GM23338 (cell line): Measurements from ENCODE around the gene GSN. TPM values are rescaled to one million over a fixed set of nuclear protein-coding genes. Genes with fewer than 3 reads are reported as not detected.

Experiments
- ATAC-seq: fragments of 200-7000 bp; cut with Tn5 transposase; 3 replicates; pipeline ENCODE4 v1.9.1; 2020
- DNase-seq: peaks from one replicate; pipeline ENCODE4 v3.0.0-alpha.2; 2015; ENCODE audit warnings: low spot score
- H2AFZ ChIP-seq: fragments of 200-600 bp; sonication (generic); 2 replicates; pipeline ENCODE4 v1.8.0; 2016; ENCODE audit warnings: antibody characterized with exemption, mild to moderate bottlenecking, moderate library complexity
- H3F3A ChIP-seq: fragments of 200-600 bp; sonication (generic); replicated peaks from 2 replicates; pipeline ENCODE4 v1.8.0; 2017; ENCODE audit warnings: antibody characterized with exemption, mixed run types, low read depth
- H3K27ac ChIP-seq: fragments of 200-600 bp; sonication (generic); 2 replicates; pipeline ENCODE4 v1.6.1; 2016; ENCODE audit warnings: low read depth
- H3K27me3 ChIP-seq: fragments of 200-600 bp; sonication (generic); 2 replicates; pipeline ENCODE4 v1.8.0; 2016; ENCODE audit warnings: mild to moderate bottlenecking, mixed run types, moderate library complexity; ENCODE audit not compliant: insufficient read depth
- H3K36me3 ChIP-seq: fragments of 200-600 bp; sonication (generic); 2 replicates; pipeline ENCODE4 v1.8.0; 2016; ENCODE audit warnings: mild to moderate bottlenecking; ENCODE audit not compliant: insufficient read depth
- H3K4me1 ChIP-seq: fragments of 200-600 bp; sonication (generic); 2 replicates; pipeline ENCODE4 v1.8.0; 2016; ENCODE audit warnings: mild to moderate bottlenecking, moderate library complexity; ENCODE audit not compliant: insufficient read depth
- H3K4me2 ChIP-seq: fragments of 200-600 bp; sonication (generic); 2 replicates; pipeline ENCODE4 v1.7.1; 2017; ENCODE audit warnings: mixed run types
- H3K4me3 ChIP-seq: fragments of 200-600 bp; sonication (generic); 2 replicates; pipeline ENCODE4 v1.6.1; 2016; ENCODE audit warnings: mixed run types
- H3K79me2 ChIP-seq: fragments of 200-600 bp; sonication (generic); replicated peaks from 2 replicates; pipeline ENCODE4 v1.8.0; 2017; ENCODE audit warnings: mild to moderate bottlenecking; ENCODE audit not compliant: insufficient read depth
- H3K9me2 ChIP-seq: fragments of 200-600 bp; sonication (generic); 2 replicates; pipeline ENCODE4 v1.8.0; 2017; ENCODE audit not compliant: insufficient read depth
- H4K20me1 ChIP-seq: fragments of 200-600 bp; sonication (generic); replicated peaks from 2 replicates; pipeline ENCODE4 v1.8.0; 2017; ENCODE audit warnings: mild to moderate bottlenecking; ENCODE audit not compliant: insufficient read depth
- H3K27ac Mint-ChIP-seq: 2 replicates; pipeline ENCODE4 v1.8.0; 2020; ENCODE audit warnings: inconsistent platforms, mild to moderate bottlenecking, moderate library complexity, mixed read lengths
- H3K27me3 Mint-ChIP-seq: 3 replicates; pipeline ENCODE4 v1.8.0; 2022; ENCODE audit warnings: low read depth, mild to moderate bottlenecking, moderate library complexity, mixed read lengths, inconsistent platforms; ENCODE audit not compliant: insufficient read depth, poor library complexity
- H3K36me3 Mint-ChIP-seq: 3 replicates; pipeline ENCODE4 v1.8.0; 2021; ENCODE audit warnings: low read depth, mild to moderate bottlenecking, inconsistent platforms, moderate library complexity, mixed read lengths
- H3K4me1 Mint-ChIP-seq: 3 replicates; pipeline ENCODE4 v1.8.0; 2020; ENCODE audit warnings: mild to moderate bottlenecking, inconsistent platforms, mixed read lengths
- H3K4me3 Mint-ChIP-seq: 3 replicates; pipeline ENCODE4 v1.8.0; 2021; ENCODE audit warnings: moderate library complexity, mild to moderate bottlenecking, inconsistent platforms, mixed read lengths
- H3K9me3 Mint-ChIP-seq: 3 replicates; pipeline ENCODE4 v1.8.0; 2020; ENCODE audit warnings: moderate library complexity, mild to moderate bottlenecking, inconsistent platforms, mixed read lengths
- CREB1 ChIP-seq: fragments of 250-450 bp; sonication (Bioruptor Pico); IDR thresholded peaks from 2 replicates; pipeline ENCODE4 v1.5.0; 2020; ENCODE audit warnings: low read depth, mild to moderate bottlenecking, moderate library complexity
- CTCF ChIP-seq, 2 experiments: fragments of 200-600 bp in 1 of 2; sonication (generic) in 1 of 2; conservative IDR thresholded peaks; 2 replicates each; pipeline versions ENCODE4 v1.5.1 to v1.6.1; 2016 to 2017; ENCODE audit warnings: antibody characterized with exemption in 2 of 2, low read depth in 2 of 2, mild to moderate bottlenecking in 2 of 2, moderate library complexity in 1 of 2
- ETS1 ChIP-seq: IDR thresholded peaks from 2 replicates; pipeline ENCODE4 v1.6.1; 2016; ENCODE audit warnings: antibody characterized with exemption
- EZH2 ChIP-seq: fragments of 200-600 bp; sonication (generic); IDR thresholded peaks from one replicate; pipeline ENCODE4 v1.8.0; 2017; ENCODE audit warnings: antibody characterized with exemption, mild to moderate bottlenecking, low read depth; ENCODE audit not compliant: unreplicated experiment
- EZH2phosphoT487 ChIP-seq: fragments of 200-600 bp; sonication (generic); IDR thresholded peaks from one replicate; pipeline ENCODE4 v1.8.1; 2018; ENCODE audit warnings: antibody characterized with exemption; ENCODE audit not compliant: unreplicated experiment
- JUNB ChIP-seq: IDR thresholded peaks from one replicate; pipeline ENCODE4 v1.6.1; 2016; ENCODE audit warnings: antibody characterized with exemption; ENCODE audit not compliant: unreplicated experiment
- NANOG ChIP-seq: IDR thresholded peaks from 2 replicates; pipeline ENCODE4 v1.6.1; 2016; ENCODE audit warnings: antibody characterized with exemption, borderline replicate concordance
- POLR2AphosphoS5 ChIP-seq: IDR thresholded peaks from 2 replicates; pipeline ENCODE4 v1.6.1; 2016; ENCODE audit warnings: antibody characterized with exemption, low read depth
- REST ChIP-seq: IDR thresholded peaks from one replicate; pipeline ENCODE4 v1.6.1; 2018; ENCODE audit warnings: antibody characterized with exemption; ENCODE audit not compliant: unreplicated experiment
- STAT1 ChIP-seq: IDR thresholded peaks from one replicate; pipeline ENCODE4 v1.6.1; 2016; ENCODE audit warnings: antibody characterized with exemption; ENCODE audit not compliant: unreplicated experiment
- ZNF114 ChIP-seq: fragments of 250-450 bp; sonication (Bioruptor Pico); IDR thresholded peaks from 2 replicates; pipeline ENCODE4 v1.5.0; 2020; ENCODE audit warnings: mild to moderate bottlenecking, moderate library complexity
- ZNF331 ChIP-seq: fragments of 250-450 bp; sonication (Bioruptor Pico); IDR thresholded peaks from 2 replicates; pipeline ENCODE4 v1.5.0; 2020; ENCODE audit warnings: low read depth, mild to moderate bottlenecking, moderate library complexity
- ZNF462 ChIP-seq: fragments of 250-450 bp; sonication (Bioruptor Pico); IDR thresholded peaks from 2 replicates; pipeline ENCODE4 v1.5.0; 2020; ENCODE audit warnings: mild to moderate bottlenecking, moderate library complexity
- polyA plus RNA-seq: library from polyadenylated mRNA; unstranded; fragments of >200 nt; fragmentation: Nextera tagmentation; extraction: Ambion mirVana; gene quantifications from 2 replicates; pipeline ENCODE4 v1.2.1, GENCODE V29; 2016
- total RNA-seq: library from RNA; depleted of rRNA; stranded (reverse); fragments of >200 nt; shearing (Covaris generic); gene quantifications from 2 replicates; pipeline ENCODE4 v1.2.3, GENCODE V29; 2014

Gene GSN
- total and polyA plus RNA-seq, 2 experiments from 2014 or later, result 30.2 to 85.7 TPM

GRCh38 chr9:121309171-121309570 is 41.2 kb downstream of the GSN start:
- Histone ChIP-seq H3K27ac (no peak overlapping the region), H4K20me1 (no peaks in the 10 kb centered on the region), H3K27me3 (no peaks in the 10 kb centered on the region), H3K9me2 (no peaks in the 10 kb centered on the region), H3K4me3 (no peak overlapping the region), H3K4me2 (no peak overlapping the region), H3K79me2 (no peaks in the 10 kb centered on the region), H2AFZ (no peak overlapping the region), H3F3A (no peaks in the 10 kb centered on the region), H3K36me3 (peaks cover 3% of the 10 kb centered on the region; the same call in 1 of the 2 replicates), H3K4me1 (0 out of 2 replicates have a peak, but pooled peaks cover 6% of the 10 kb centered on the region)
- Mint-ChIP-seq H3K27me3 (peaks cover 2% of the 10 kb centered on the region), H3K4me3 (no peak overlapping the region), H3K4me1 (peaks cover 6% of the 10 kb centered on the region; the same call in 2 of the 3 replicates), H3K27ac (no peak overlapping the region), H3K36me3 (peaks cover 24% of the 10 kb centered on the region; the same call in 2 of the 3 replicates), H3K9me3 (no peaks in the 10 kb centered on the region)
- ATAC-seq, result no peak
- TF ChIP-seq CREB1 (no peak), STAT1 (no peak), ZNF462 (CRISPR knock-in tag) (no peak), EZH2 (no peak), JUNB (no peak), EZH2phosphoT487 (no peak), ETS1 (no peak), CTCF (conservative IDR thresholded peaks at IDR 0.05; ENCODE audit: low read depth in 2 of 2) (no peak), ZNF331 (CRISPR knock-in tag) (no peak), NANOG (no peak), REST (no peak), ZNF114 (CRISPR knock-in tag) (no peak), POLR2AphosphoS5 (no peak)
- no peak for DNase-seq
